HG02884 (cell line): ENCODE results near the gene FNDC11.
A peak's percentile ranks its signal among the peaks of the same experiment; 100 is the strongest.

Experiments used
- ATAC-seq: cut with Tn5 transposase; IDR thresholded peaks from one replicate; pipeline ENCODE4 v1.9.1; 2021; ENCODE audit warnings: mild to moderate bottlenecking, moderate library complexity; ENCODE audit not compliant: unreplicated experiment

FNDC11 gene

GRCh38 chr20:63522981-63523611 lies 30.9 kb upstream of the FNDC11 start:
- ATAC-seq: no peak

GRCh38 chr20:63525185-63525584 lies 28.8 kb upstream of the FNDC11 start:
- no peak for ATAC-seq

GRCh38 chr20:63525971-63526370 lies 28.0 kb upstream of the FNDC11 start:
- no peak for ATAC-seq

- ATAC-seq: no peak
These were observed 26.8 kb upstream of the FNDC11 start for GRCh38 chr20:63527184-63527583.

GRCh38 chr20:63529180-63529860 lies 24.6 kb upstream of the FNDC11 start:
- ATAC-seq: no peak

GRCh38 chr20:63529861-63530787 lies 23.8 kb upstream of the FNDC11 start:
- no peak for ATAC-seq

- ATAC-seq: no peak
These were observed 23.2 kb upstream of the FNDC11 start for GRCh38 chr20:63530788-63531160.

GRCh38 chr20:63531686-63532448 lies 22.1 kb upstream of the FNDC11 start:
- no peak for ATAC-seq

- ATAC-seq: no peak
These were observed 21.4 kb upstream of the FNDC11 start for GRCh38 chr20:63532449-63532971.

- ATAC-seq: no peak
These were observed 20.6 kb upstream of the FNDC11 start for GRCh38 chr20:63533388-63533787.

GRCh38 chr20:63533871-63534393 lies 20.0 kb upstream of the FNDC11 start:
- no peak for ATAC-seq

- no peak for ATAC-seq
These were observed 19.5 kb upstream of the FNDC11 start for GRCh38 chr20:63534427-63534830.

- ATAC-seq: no peak
These were observed 18.9 kb upstream of the FNDC11 start for GRCh38 chr20:63534831-63535651.

- no peak for ATAC-seq
These were observed 17.6 kb upstream of the FNDC11 start for GRCh38 chr20:63536241-63536977.

GRCh38 chr20:63536997-63537524 lies 16.9 kb upstream of the FNDC11 start, which contains the start of gene PTK6:
Gene PTK6, minus strand, starts transcription at chr20:63537376. Its CDS starts 62 bp downstream, at chr20:63537314.
- no peak for ATAC-seq

- peak; percentile 73 for ATAC-seq
These were observed 16.3 kb upstream of the FNDC11 start for GRCh38 chr20:63537525-63538203.

GRCh38 chr20:63538204-63539091 lies 15.5 kb upstream of the FNDC11 start:
- no peak for ATAC-seq
